WTC11 (cell line): ENCODE measurements around the gene SMIM1.

Experiments
- CREB1 ChIP-seq: sonication (generic); formaldehyde crosslinking; IDR thresholded peaks from 2 replicates; pipeline ENCODE4 v1.8.0; 2023; ENCODE audit warnings: mild to moderate bottlenecking, missing genetic modification reagents
- CTCF ChIP-seq: fragments of 200-600 bp; IDR thresholded peaks from 2 replicates; pipeline ENCODE4 v1.8.0; 2022; ENCODE audit warnings: antibody characterized with exemption
- HMGA2 ChIP-seq: fragments of 250-450 bp; sonication (Bioruptor Pico); IDR thresholded peaks from 2 replicates; pipeline ENCODE4 v1.4.0; 2021; ENCODE audit warnings: mild to moderate bottlenecking, moderate library complexity
- MAX ChIP-seq: sonication (generic); formaldehyde crosslinking; IDR thresholded peaks from 2 replicates; pipeline ENCODE4 v1.8.0; 2022; ENCODE audit warnings: mild to moderate bottlenecking, missing genetic modification reagents
- NFYB ChIP-seq: sonication (generic); formaldehyde crosslinking; conservative IDR thresholded peaks from 2 replicates; pipeline ENCODE4 v1.8.0; 2022; ENCODE audit warnings: low read depth, missing genetic modification reagents
- USF2 ChIP-seq: sonication (generic); formaldehyde crosslinking; IDR thresholded peaks from 2 replicates; pipeline ENCODE4 v1.8.1; 2023; ENCODE audit warnings: mild to moderate bottlenecking, missing genetic modification reagents, moderate library complexity

GRCh38 chr1:3738943-3739342 is 33.6 kb upstream of the SMIM1 start:
- TF ChIP-seq CTCF (no peak), CREB1 (CRISPR knock-in tag) (no peak), MAX (CRISPR knock-in tag) (no peak), NFYB (CRISPR knock-in tag) (no peak), USF2 (CRISPR knock-in tag) (no peak), HMGA2 (CRISPR knock-in tag) (no peak)
